NOMO-1 treated with dmso at 0.1 percent for 144 hours (cell line): ENCODE measurements around the gene TGM2.

ENCODE experiments used
- DNase-seq: peaks from one replicate; lab custom pipeline; 2025; ENCODE audit not compliant: unreplicated experiment; lab: John Stamatoyannopoulos, UW

TGM2 gene

DNA sequence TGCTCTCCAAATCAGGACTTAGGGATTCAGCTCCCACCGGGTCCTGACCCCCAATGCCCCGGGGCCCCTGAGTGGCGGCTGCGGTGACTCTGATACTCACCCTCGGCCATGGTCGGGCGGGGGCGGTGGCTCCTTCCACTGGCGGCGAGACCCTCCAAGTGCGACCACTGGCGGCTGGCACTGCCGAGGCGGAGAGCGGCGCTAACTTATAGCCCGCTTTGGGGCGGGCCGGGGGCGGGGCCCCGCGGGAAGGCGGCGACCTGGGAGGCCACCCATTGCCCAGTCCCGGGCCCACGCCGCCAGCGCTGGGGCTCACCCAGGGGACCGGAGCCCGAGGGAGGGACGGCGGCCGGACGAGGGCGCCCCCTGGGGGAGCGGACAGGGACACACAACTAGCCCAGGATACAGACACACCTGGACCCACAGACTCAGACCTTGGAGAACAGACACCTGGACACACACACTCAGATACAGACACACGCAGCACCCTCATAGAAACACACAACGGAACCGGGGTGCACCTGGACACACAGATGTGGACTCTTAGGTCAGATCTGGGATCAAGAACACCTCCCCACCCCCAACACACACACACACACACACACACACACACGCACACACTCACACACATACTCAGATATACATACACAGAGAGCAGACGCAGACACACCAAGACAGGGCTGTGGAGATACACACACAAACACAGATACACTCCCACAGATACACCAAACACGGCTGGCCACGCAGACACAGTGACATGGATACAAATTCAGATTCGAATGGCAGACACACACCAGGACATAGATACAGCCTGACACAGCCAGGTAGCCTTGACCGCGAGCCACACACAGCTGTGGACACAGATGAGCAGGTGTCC lies at the start of gene TGM2:
Gene TGM2, minus strand, starts transcription at position 182 of the 877 bp plus-strand sequence. Its CDS starts 72 bp downstream, at position 110.
- peak; percentile 44 for DNase-seq

DNA sequence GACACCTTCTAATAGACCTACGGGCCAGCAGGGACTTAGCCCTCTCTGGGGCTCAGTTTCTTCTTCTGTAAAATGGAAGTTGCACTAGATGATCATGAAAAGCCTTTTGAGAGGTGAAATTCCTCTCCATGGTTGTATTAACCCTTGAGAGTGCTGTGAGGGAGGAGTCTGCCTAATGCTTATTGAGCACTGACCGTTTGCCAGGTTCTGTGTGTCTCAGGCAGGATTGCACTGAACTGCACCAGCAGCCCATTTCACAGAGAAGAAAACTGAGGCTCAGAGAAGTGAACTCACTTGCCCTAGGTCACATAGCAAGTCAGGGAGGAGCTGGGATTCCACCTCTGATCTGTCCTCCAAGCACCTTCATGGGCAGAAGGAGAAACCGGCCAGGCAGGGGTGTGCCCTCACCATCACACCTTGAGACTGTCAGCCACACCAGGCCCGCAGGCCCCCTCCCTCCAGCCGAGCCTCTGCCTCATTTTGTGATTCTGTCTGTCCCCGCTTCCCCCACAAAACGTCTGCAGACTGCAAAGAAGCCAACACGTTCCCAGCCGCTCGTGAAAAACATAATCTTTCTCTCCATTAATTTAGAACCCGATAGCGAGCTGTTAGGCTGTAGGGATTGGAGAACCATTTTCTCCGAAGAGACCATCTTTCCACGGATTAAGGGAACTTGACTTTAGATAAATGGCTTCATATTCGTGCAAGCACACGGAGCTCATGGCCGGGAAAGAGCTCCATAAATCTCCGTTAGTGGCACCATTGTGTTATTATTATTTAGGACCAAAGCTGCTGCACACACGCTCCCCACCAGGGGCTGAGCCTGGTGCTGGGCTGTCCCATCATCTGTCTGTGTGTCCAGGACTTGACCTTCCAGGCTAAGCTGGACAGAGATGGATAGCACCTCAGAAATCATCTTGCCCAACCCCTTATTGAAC lies 49.5 kb upstream of the TGM2 start:
- no peak for DNase-seq

GRCh38 chr20:38213607-38213940 lies 48.5 kb upstream of the TGM2 start:
- no peak for DNase-seq

DNA sequence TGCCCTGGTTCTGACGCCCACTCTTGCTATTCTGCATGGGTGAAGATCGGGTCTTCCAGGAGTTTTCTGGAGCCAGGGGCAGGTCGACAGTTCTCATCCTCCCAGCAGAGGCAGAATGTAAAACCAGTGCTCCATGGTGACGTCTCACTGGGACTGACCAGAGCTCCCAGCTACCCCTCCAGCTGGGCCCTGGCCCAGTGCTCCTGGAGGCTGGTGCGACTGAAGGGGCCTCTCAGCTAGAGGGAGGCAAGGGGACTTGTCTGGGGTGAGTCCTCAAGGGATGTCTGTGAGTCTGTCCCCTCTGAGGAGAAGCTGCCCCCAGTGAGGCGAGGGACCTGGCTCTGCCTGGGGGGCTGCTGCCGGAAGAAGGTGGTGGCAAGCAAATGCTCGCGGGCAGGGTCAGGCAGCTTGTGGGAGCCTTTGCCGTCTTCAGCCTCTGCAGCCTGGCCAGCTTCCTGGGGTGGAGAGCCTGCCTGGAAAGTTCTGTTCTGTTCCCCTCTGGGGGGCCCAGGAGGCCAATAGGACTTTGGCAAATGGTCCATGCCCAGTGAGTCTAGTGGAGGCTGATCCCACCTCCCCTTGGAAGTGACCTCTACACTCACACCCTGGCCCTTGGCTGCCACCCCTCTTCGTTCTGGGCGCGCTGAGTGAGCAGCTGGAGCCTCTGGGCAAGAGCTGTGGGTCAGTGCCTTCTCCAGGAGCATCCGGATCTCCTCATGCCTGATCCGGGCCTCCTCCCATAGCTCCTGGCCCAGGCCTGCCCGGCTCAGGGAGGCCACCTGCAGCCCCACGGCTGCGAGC lies 47.9 kb upstream of the TGM2 start:
- DNase-seq, result no peak

- no peak for DNase-seq
Measured at GRCh38 chr20:38211200-38212097, 46.4 kb upstream of the TGM2 start.

GRCh38 chr20:38210741-38211140 lies 45.7 kb upstream of the TGM2 start:
- DNase-seq, result no peak

- no peak for DNase-seq
Measured at GRCh38 chr20:38209736-38210405, 44.8 kb upstream of the TGM2 start.

- no peak for DNase-seq
Measured at GRCh38 chr20:38209054-38209675, 44.1 kb upstream of the TGM2 start.

DNA sequence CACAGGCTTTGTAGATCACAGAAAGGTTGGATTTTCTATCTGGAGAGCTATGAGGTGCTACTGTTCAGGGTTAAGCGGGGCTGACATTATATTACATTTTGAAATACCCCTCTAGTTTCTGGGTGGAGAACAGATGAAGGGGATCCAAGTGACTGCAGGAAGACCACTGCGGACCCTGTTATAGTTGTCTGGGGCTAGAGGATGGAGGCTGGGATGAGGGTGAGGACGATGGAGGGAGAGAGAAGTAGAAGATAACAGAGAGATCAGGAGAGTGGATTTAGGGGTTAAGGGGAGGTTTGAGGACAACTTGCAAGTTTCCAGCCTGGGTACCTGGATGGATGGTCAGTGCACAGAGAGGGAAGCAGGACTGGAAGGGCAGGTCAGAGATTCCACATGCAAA lies 43.5 kb upstream of the TGM2 start:
- no peak for DNase-seq

DNA sequence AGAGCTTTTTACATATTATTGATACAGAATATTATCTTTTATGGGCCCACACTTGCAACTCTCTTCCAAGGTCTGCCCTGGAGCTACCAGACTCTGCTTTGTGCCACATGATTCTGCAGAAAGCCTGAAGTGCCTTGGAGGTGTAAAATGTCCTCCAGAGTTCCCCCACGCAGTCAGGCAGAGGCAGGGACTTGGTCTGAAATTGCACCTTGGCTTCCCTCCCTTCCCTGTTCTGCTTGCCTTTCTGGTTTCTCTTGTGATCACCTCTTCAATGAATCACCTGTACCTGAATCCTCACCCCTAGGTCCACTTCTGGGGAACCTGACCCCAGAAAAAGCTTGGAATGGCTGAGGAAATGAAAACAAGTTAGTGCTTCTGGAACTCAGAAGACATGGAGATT lies 43.0 kb upstream of the TGM2 start:
- DNase-seq, result no peak

GRCh38 chr20:38207621-38208020 lies 42.6 kb upstream of the TGM2 start:
- no peak for DNase-seq

- DNase-seq, result no peak
Measured at GRCh38 chr20:38205001-38205400, 39.9 kb upstream of the TGM2 start.

- DNase-seq, result no peak
Measured at GRCh38 chr20:38203981-38204357, 38.9 kb upstream of the TGM2 start.

GRCh38 chr20:38203337-38203980 lies 38.4 kb upstream of the TGM2 start:
- no peak for DNase-seq

DNA sequence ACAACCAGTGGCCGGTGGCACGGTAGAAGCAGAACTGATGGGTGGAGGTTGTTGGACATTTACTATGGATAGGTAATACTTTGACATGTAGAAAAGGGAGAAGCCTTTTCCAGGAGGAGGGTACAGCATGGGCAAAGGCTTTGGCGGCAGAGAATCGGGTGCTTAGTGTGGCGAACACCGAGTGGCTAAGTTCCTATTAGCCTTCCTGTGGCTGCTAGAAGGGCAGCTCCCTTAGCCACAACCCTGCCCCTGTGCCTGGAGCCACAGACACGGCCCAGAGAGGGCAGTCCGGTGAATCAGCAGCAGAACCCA lies 37.9 kb upstream of the TGM2 start:
- DNase-seq, result no peak

- no peak for DNase-seq
Measured at GRCh38 chr20:38202153-38202981, 37.3 kb upstream of the TGM2 start.

GRCh38 chr20:38201356-38201755 lies 36.3 kb upstream of the TGM2 start:
- DNase-seq, result no peak

GRCh38 chr20:38200646-38201045 lies 35.6 kb upstream of the TGM2 start:
- no peak for DNase-seq
